GM21717 (cell line): ENCODE data around the gene LUZP2.

Experiments used
- ATAC-seq: cut with Tn5 transposase; IDR thresholded peaks from one replicate; pipeline ENCODE4 v1.9.1; 2021; ENCODE audit warnings: mild to moderate bottlenecking, moderate library complexity; ENCODE audit not compliant: unreplicated experiment

LUZP2 gene

DNA sequence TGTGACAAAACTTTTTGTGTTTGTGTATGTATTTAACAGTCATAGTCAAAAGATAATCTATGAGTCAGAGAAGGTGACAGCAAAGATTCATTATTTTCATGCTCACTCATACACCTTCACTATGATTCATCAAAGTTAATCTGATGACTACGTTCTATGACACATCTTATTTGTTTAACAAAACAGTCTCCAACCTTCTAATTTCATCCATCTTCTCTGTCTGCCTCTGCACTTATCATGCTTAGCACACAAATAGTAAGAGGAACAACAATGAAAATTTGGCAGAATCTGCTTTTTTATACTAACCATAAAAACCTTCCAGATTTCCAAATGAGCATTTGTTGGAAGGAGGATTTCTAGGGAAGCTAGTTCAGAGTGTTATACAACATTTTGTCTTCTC lies 568.9 kb downstream of the LUZP2 start:
- no peak for ATAC-seq

DNA sequence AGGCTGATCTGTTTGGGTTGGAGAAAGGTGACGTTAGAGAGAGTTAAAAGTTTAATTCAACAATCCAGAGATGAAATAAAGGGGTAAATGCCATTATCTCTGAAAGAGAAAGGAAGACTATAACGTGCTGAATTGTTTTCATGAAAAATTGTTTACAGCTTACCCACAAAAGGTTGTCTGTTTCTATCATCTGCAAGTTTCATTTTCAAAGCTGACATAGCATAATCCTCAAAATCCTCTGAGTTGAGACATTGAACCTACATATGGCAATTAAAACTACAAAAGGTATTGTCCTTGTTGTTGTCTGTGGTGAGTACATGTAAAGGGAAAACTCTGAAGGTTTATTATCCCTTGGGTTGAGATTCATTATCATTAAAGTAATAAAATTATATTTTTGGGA lies 569.9 kb downstream of the LUZP2 start:
- no peak for ATAC-seq

DNA sequence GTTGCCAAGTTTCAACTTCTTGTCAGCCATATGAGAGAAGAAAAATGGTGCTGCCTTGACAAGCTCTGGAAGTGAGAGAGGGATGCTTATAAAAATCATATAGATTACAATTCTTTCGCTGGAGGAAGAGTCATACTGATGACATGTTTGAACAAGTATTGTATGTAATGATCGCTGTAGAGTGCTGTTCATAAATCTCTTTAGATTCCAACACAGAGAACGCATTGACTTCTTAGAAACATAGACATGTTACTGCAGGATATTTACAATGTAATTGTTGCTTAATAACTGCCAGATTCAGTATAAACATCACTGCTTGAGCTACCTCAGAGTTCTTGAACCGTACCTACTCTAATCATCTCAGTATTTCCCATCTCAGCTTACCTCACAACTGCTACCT lies 571.6 kb downstream of the LUZP2 start:
- ATAC-seq, result no peak

DNA sequence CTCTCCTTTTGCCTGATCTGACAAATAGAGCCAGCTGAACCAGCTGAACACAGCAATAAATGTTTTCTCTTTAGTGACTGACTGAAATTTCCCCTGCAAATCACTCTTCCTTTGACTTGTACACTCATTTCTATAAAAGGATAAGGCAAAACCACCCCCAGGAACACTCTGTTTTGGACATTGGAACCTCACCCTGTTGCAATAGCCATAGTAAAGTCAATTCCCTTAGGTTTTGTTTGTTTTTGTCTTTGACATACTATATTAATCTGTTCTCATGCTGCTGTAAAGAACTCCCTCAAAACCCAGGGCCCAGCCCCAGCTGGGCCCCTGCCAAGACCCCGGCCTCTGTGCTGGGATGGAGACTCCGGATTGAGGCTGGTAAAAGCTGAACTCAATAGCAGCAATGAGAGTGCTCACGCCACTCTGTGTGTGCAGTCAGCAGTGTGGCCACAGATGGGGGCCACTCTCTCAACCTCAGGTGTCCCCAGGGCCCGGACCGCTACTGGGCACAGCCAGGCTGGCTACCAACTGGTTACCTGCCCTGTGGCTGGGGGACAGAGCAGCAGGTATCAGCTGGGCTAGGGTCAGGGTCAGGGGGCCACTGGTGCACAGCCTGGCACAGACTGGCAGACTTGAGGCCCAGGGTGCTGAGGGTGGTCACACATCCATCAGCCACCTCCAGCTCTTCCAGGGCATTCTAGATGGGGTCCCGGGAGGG lies 597.4 kb downstream of the LUZP2 start:
- no peak for ATAC-seq

DNA sequence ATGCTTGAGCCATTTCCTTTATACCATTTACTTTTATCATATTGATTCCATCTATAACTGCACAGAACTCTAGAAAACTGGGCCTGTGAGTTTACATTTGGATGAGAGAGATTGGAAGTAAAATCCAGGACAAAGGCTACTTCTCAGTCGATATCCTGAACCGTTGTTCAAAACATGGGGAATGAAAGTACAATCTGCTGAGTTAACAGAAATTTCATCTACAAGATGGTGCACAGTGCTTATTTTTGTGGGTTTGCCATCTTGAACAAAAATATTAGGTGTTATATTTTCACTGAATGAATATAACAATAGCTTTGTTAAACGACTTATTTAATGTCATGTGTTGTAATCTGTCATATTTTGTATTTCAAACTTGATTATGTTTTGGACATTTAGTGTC lies 622.6 kb downstream of the LUZP2 start:
- no peak for ATAC-seq
